ENCODE data around the gene ANTKMT.

GRCh38 chr16:720447-720989 lies 428 bp upstream of the ANTKMT start:
- TF ChIP-seq CTCF (IDR thresholded peaks at IDR 0.05) (no peak), POLR2A (IDR thresholded peaks at IDR 0.05) (no peak), EP300 (IDR thresholded peaks at IDR 0.05) (no peak)
